ENCODE results near the gene MGAT4A.
A peak's percentile ranks its signal among the peaks of the same experiment; 100 is the strongest.

MGAT4A gene

DNA sequence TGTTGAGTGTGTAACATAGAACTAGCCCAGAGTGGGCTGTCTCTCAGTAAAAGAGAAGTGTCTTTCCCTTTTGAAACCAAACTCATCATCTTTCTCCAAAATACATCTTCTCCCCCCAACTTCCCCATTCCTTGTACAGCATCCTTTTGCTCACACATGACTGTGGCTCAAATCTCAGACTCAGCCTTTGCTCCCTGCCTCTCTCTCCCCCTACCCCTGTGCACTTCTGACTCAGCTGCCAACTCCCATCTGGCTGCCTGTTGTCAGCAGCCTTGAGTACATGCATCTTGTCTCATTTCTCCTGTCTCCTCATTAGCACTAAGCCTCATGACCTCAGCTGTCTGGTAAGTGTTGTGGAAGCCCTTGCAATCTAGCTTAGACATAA, 18.1 kb upstream of the MGAT4A start:
- H3K27me3 ChIP-seq (replicated peaks; ENCODE audit: control insufficient read depth, insufficient read depth, low read length), result no peaks in the 10 kb centered on the region
- no peak for DNase-seq (ENCODE audit: extremely low read depth, insufficient read length)
- no peak for TF ChIP-seq CTCF (IDR thresholded peaks at IDR 0.05; ENCODE audit: insufficient read depth, low read length, poor library complexity, severe bottlenecking)
- H3K36me3 ChIP-seq (ENCODE audit: control insufficient read depth, insufficient read depth, low read length), result no peaks in the 10 kb centered on the region
- H3K4me3 ChIP-seq (replicated peaks; ENCODE audit: low read depth, low read length), result no peak overlapping the region

GRCh38 chr2:98748292-98749065, 17.5 kb upstream of the MGAT4A start:
- H3K36me3 ChIP-seq (ENCODE audit: control insufficient read depth, insufficient read depth, low read length), result no peaks in the 10 kb centered on the region
- DNase-seq (ENCODE audit: extremely low read depth, insufficient read length), result no peak
- H3K4me3 ChIP-seq (replicated peaks; ENCODE audit: low read depth, low read length), result peak overlapping the region; percentile 18
- TF ChIP-seq CTCF (IDR thresholded peaks at IDR 0.05; ENCODE audit: insufficient read depth, low read length, poor library complexity, severe bottlenecking), result no peak
- no peaks in the 10 kb centered on the region for H3K27me3 ChIP-seq (replicated peaks; ENCODE audit: control insufficient read depth, insufficient read depth, low read length)

GRCh38 chr2:98747888-98748287, 17.0 kb upstream of the MGAT4A start:
- Histone ChIP-seq H3K27me3 (replicated peaks; ENCODE audit: control insufficient read depth, insufficient read depth, low read length) (no peaks in the 10 kb centered on the region), H3K4me3 (replicated peaks; ENCODE audit: low read depth, low read length) (no peak overlapping the region; the same call in 1 of the 2 replicates), H3K36me3 (ENCODE audit: control insufficient read depth, insufficient read depth, low read length) (no peaks in the 10 kb centered on the region)
- TF ChIP-seq CTCF (IDR thresholded peaks at IDR 0.05; ENCODE audit: insufficient read depth, low read length, poor library complexity, severe bottlenecking), result no peak
- DNase-seq (ENCODE audit: extremely low read depth, insufficient read length), result no peak

DNA sequence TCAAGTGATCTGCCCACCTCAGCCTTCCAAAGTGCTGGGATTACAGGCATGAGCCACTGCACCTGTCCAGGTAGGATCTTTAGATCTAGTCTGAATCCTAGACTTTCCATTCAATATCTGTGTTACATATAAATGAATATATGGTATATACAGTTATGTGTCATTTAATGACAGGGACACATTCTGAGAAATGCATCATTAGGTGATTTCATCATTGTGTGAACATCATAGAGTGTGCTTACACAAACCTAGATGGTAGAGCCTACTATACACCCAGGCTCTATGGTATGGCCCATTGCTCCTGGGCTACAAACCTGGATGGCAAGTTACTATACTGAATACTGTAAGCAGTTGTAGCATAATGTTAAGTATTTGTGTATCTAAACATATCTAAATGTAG, 15.5 kb upstream of the MGAT4A start:
- Histone ChIP-seq H3K4me3 (replicated peaks; ENCODE audit: low read depth, low read length) (no peak overlapping the region), H3K27me3 (replicated peaks; ENCODE audit: control insufficient read depth, insufficient read depth, low read length) (no peaks in the 10 kb centered on the region), H3K36me3 (ENCODE audit: control insufficient read depth, insufficient read depth, low read length) (no peaks in the 10 kb centered on the region)
- TF ChIP-seq CTCF (IDR thresholded peaks at IDR 0.05; ENCODE audit: insufficient read depth, low read length, poor library complexity, severe bottlenecking), result no peak
- no peak for DNase-seq (ENCODE audit: extremely low read depth, insufficient read length)

DNA sequence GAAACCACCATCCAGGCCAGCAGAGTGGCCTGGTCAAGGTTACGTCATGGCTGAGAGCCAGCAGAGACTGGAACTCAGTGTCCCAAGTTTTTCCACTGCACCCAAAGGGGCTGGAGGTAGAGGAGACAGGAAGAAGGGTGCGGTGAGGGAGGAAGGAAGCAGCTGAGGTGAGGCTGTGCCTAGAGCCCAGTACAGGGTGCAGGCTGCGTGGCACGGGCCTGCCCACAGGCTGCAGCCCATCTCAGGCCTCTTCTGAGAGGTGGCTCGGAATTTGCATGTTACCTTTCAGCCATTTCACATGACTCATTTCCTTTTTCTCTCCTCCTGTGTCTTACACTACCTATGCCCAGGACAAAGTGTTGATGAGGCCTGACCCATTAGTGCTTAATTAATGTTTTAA, 13.7 kb upstream of the MGAT4A start:
- no peak for TF ChIP-seq CTCF (IDR thresholded peaks at IDR 0.05; ENCODE audit: insufficient read depth, low read length, poor library complexity, severe bottlenecking)
- Histone ChIP-seq H3K36me3 (ENCODE audit: control insufficient read depth, insufficient read depth, low read length) (no peaks in the 10 kb centered on the region), H3K27me3 (replicated peaks; ENCODE audit: control insufficient read depth, insufficient read depth, low read length) (no peaks in the 10 kb centered on the region), H3K4me3 (replicated peaks; ENCODE audit: low read depth, low read length) (no peak overlapping the region)
- no peak for DNase-seq (ENCODE audit: extremely low read depth, insufficient read length)

DNA sequence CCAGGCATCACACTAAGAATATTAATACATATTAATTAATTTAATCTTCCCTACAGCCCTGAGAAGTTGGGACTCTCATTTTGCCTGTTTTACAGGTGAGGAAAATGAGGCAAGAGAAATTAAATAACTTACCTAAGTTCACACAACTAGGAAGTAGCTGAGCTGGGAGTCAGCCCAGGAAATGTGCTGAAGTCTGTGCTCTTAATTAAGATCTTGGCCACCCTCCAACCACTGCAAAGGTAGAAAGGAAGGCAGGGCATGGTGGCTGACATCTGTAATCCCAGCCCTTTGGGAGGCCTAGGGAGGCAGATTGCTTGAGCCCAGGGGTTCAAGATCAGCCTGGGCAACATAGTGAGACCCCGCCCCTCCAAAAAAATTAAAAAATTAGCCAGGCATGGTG, 12.9 kb upstream of the MGAT4A start:
- no peaks in the 10 kb centered on the region for H3K36me3 ChIP-seq (ENCODE audit: control insufficient read depth, insufficient read depth, low read length)
- TF ChIP-seq CTCF (IDR thresholded peaks at IDR 0.05; ENCODE audit: insufficient read depth, low read length, poor library complexity, severe bottlenecking), result no peak
- no peak for DNase-seq (ENCODE audit: extremely low read depth, insufficient read length)
- no peak overlapping the region for H3K4me3 ChIP-seq (replicated peaks; ENCODE audit: low read depth, low read length)
- no peaks in the 10 kb centered on the region for H3K27me3 ChIP-seq (replicated peaks; ENCODE audit: control insufficient read depth, insufficient read depth, low read length)
